Stimulated activated naive CD4-positive, alpha-beta T cell (primary cell): ENCODE results near the gene TANC1.

Experiments
- DNase-seq, 6 experiments: peaks; one replicate each; lab custom pipeline; 2025; lab: John Stamatoyannopoulos, UW

Gene TANC1

DNA sequence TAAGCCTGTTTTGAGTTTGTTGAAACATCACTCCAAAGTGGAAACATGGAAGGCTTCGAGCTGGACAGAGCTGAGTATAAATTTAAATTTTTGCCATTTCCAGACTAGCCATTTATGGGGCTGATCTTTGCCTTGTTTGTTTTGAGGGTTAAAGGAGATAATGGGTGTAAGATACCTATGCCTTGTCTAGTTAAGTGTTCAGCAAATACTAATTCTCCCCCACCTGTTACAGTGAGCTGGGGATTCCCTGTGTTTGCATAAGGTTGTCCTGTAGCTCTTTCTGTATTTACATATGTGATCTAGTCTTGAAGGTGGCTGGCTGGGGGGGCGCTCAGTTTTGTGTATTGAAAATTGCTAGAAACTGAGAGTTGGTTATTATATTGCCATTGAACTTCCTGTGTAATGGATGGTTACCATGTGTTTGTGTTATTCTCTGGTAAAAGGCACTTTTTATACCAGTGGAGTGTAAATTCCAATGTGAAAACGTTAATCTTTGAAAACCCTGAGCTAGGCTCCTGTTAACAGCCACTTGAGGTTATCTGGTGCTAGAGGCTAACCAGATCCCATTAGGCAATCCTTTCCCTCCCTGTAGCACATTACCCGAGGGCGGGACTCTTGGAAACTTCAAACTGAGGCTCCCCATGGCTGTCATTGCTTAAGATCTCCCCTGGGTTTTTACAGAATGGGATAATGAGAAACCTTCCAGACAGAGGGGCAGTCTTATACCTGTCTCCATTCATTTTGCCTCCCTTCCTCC is 26.7 kb downstream of the TANC1 start:
- DNase-seq, result no peak

DNA sequence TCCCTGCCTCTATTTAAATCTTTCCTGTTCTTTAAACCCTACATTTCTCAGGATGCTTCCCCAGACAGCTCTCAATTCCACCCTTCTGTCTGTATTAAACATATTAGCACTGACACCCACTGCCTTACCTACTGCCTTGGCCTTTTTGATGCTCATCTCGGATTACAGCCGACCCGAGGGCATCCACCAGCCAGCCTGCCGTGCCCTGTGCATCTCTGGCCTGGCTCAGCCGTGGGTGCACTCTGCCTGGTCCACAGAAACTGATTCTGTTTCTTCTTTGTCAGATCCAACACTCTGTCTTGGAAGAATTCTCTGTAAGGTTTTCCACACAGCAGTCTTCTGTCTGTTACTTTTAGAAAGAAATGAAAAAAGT is 27.2 kb downstream of the TANC1 start:
- DNase-seq, result no peak

GRCh38 chr2:158996378-158996993 is 28.0 kb downstream of the TANC1 start:
- DNase-seq, result no peak

DNA sequence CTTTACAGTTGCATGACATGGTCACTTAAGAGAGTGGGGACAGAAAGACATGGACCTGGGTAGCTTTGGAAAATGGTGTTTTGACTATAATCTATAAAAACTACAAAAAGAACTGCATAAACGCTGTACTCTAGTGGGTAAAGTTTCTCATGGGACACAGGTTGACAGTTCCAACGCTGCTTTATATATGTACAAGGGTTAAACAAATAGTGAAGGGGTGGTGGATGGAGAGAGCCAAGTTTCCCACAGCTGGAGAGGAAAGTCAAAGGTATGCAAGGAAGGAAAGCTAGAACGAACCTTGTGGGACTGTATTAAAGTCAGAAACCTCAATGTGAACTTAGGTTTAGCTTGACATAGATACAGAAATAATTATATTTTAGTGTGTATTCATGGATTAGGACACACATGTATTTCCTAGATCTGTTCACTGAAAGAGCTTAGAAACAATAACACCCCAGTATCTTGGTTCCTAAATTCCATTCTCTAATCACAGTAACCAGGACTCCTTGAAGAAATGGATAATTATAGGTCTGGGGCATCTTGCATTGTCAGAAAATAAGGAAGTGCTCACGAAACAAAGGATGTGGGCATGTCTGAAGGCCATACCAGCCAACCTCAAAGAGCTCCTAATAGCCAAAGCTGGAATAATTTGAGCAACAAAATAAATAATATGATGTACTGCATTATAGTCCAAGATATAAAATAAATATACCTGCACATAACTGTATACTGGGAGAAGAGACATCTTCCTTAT is 28.8 kb downstream of the TANC1 start:
- no peak for DNase-seq

GRCh38 chr2:158998551-158999248 is 30.3 kb downstream of the TANC1 start:
- DNase-seq, result no peak

GRCh38 chr2:158999458-158999857 is 31.0 kb downstream of the TANC1 start:
- no peak for DNase-seq

DNA sequence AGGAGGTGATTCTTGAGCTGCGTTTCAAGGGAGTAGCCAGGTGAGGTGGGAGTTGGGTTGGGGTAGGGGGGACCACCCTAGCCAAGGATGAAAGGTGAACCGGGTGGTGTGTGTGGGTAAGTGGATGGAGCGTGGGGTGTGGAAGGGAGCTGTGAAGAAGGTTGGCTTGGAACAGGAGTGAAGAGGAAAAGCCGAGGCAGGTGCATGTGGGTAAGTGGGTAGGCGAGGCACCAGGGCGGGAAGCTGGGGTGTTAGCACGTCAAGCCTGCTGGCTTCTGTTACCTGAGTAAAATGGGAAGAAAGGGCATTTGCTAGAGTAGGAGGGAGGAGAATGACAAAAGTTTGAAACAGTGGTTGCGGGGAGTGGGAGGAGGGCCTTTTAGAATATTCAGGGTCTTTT is 31.6 kb downstream of the TANC1 start:
- DNase-seq, result no peak

DNA sequence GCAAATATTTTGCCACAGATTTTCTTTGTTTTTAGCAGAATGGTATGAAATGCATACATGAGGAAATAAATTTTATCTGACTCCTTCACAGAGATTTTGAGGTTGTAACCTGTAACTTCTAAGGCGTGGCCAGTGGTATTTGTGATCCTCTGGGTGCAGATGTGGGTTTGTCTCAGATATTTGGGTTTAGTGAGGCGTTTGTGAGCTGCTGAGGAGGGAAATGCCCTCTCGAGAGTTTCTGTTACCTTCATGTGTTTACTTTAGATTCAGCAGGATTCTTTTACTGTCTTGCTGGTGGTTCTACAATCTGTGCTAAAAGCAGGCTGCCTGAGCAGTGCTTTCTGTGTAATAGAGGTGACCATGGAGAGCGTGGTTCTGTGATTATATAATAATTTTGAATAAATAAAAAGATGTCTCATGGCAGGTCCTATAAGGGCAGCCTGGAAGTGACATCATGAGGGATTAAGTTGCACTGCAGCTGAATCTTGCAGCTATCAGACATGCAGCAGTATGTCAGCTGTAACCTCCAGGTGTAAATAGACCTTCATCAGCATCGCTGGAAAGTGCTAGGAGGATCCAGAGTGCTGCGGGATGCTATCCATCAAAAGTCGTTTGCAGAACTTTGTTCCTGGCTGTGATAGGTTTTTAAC is 34.1 kb downstream of the TANC1 start:
- DNase-seq, result no peak

GRCh38 chr2:159003555-159003954 is 35.1 kb downstream of the TANC1 start:
- DNase-seq, result no peak

GRCh38 chr2:159004849-159005248 is 36.4 kb downstream of the TANC1 start:
- no peak for DNase-seq

- no peak for DNase-seq
Measured at GRCh38 chr2:159009940-159010339, 41.5 kb downstream of the TANC1 start.

- no peak for DNase-seq
Measured at GRCh38 chr2:159010340-159010739, 41.9 kb downstream of the TANC1 start.

- no peak for DNase-seq
Measured at GRCh38 chr2:159010963-159011362, 42.5 kb downstream of the TANC1 start.

GRCh38 chr2:159012142-159012541 is 43.7 kb downstream of the TANC1 start:
- DNase-seq, result no peak

DNA sequence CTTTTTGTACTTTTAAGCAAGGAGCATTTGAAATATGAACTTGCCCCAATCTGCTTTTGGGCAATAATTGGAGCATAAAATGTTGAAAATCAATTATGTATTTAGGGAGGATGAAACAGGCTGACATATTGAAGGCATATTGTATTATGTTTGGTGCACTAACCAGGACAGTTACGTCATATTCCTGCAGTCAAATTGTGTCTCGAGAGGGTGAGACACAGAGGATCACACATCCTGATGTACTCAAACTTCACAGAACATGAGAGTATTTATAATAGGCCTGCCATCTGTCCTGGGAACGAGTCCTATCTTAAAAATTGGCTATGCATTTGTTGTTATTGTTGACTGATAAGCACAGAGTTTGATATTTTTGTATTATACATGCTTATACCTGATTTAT is 44.7 kb downstream of the TANC1 start:
- no peak for DNase-seq

GRCh38 chr2:159015174-159015573 is 46.7 kb downstream of the TANC1 start:
- DNase-seq, result no peak

DNA sequence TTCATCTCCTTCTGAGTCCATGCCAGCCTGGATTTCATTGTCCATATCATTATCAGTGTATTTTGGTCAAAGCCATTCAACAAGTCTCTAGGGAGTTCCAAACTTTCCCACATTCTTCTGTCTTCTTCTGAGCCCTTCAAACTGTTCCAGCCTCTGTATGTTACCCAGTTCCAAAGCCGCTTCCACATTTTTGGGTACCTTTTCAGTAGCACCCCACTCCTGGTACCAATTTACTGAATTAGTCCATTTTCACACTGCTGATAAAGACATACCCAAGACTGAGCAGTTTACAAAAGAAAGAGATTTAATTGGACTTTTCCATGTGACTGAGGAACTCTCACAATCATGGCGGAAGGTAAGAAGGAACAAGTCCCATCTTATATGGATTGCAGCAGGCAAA is 47.4 kb downstream of the TANC1 start:
- no peak for DNase-seq

DNA sequence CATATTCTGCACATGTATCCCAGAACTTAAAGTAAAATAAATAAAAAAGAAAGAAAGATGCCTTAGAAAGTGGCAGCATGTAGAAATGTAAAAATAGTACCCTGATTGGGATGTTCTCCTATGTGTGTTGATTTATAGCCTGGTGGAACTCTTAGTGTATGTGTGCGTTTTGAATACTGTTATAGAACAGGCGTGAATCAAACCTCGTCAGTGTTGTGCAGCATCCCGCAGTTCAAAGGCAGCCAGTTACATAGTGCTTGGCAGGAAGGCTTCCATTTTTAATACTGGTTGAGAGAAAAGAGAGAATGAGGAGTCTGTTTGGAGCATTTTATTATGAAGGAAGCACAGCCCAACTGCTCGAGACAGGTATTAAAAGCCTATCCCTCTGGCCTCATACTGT is 49.4 kb downstream of the TANC1 start:
- no peak for DNase-seq

DNA sequence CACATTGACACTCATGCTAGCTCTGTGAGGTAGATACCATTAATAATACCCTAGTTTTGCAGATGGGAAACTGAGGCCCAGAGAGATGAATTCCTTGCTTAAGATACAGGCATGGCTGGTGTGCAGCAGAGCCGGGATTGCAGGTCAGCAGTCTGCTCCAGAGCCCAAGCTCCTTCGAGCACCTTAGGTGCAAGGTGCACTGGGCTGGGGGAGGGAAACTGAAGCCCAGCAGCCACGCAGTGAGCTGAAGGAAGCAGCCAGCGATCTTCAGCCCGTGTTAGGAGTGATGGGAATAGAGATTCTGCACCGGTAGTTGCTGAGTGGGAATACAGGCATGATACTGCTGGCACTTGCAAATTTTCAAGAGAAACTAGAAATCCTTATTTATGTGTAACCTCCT is 50.6 kb downstream of the TANC1 start:
- no peak for DNase-seq

- no peak for DNase-seq
Measured at GRCh38 chr2:159022019-159022418, 53.6 kb downstream of the TANC1 start.

GRCh38 chr2:159026170-159026569 is 57.7 kb downstream of the TANC1 start:
- DNase-seq, result no peak

DNA sequence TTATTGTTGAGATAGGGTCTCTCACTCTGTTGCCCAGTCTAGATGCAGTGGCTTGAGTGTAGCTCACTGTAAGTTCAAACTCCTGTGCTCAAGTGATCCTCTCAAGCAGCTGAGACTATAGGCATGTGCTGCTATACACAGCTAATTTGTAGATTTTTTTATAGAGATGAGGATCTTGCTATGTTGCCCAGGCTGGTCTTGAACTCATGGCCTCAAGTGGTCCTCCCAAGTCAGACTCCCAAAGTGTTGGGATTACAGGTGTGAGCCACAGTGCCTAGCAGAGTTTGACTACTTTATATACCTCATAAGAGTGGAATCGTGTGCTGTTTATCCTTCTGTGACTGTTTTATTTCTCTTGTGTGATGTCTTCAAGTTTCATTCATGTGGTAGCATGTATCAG is 60.3 kb downstream of the TANC1 start:
- no peak for DNase-seq
